A549 (cell line): ENCODE data around the gene UNC93A. TPM values are rescaled to one million over a fixed set of nuclear protein-coding genes. Genes with fewer than 3 reads are reported as not detected.
"Not testable (repeated sequence)": the region's sequence is repeated elsewhere in the genome, so short reads cannot be mapped to it uniquely, and the experiment has no call there.

Experiments used
- ATAC-seq, 2 experiments: fragments of 200-7000 bp in 1 of 2; fragments of >200 bp in 1 of 2; cut with Nextera tagmentation in 1 of 2; cut with Tn5 transposase in 1 of 2; 3 replicates each; pipeline versions ENCODE4 v1.8.0 to v1.9.1; 2018 to 2020; ENCODE audit warnings: mild to moderate bottlenecking in 1 of 2, moderate library complexity in 1 of 2
- CTCF ChIA-PET: fragments of 300-600 bp; sonication (Branson Sonifier 250); formaldehyde crosslinking; extraction: SDS; loops from one replicate; lab custom pipeline; 2021; ENCODE audit warnings: antibody characterized with exemption, inconsistent platforms; lab: Yijun Ruan, JAX
- POLR2A ChIA-PET: fragments of 350-600 bp; formaldehyde crosslinking; extraction: SDS; loops from one replicate; lab custom pipeline; 2021; ENCODE audit warnings: antibody characterized with exemption, inconsistent platforms; lab: Yijun Ruan, JAX
- DNase-seq, 2 experiments: peaks; one replicate each; pipeline versions ENCODE4 v3.0.0 to v3.0.0-alpha.2; 2011 to 2016; ENCODE audit warnings: low read depth in 1 of 2, low spot score in 1 of 2
- FAIRE-seq: peaks from 2 replicates; lab custom pipeline; 2011; peaks lifted over from hg19 to GRCh38; lab: Jason Lieb, UNC
- H3K27ac ChIP-seq, 2 experiments: fragments of >200 bp; sonication (Bioruptor Twin); formaldehyde crosslinking; 3 replicates each; pipeline ENCODE4 v1.5.1; 2016 to 2017
- H3K4me1 ChIP-seq: fragments of >200 bp; sonication (Bioruptor Twin); formaldehyde crosslinking; 3 replicates; pipeline ENCODE4 v1.6.1; 2016
- H3K4me2 ChIP-seq: fragments of >200 bp; sonication (Bioruptor Twin); formaldehyde crosslinking; 3 replicates; pipeline ENCODE4 v1.6.1; 2016
- H3K4me3 ChIP-seq: fragments of >200 bp; sonication (Bioruptor Twin); formaldehyde crosslinking; 3 replicates; pipeline ENCODE4 v1.5.1; 2016
- H3K9me3 ChIP-seq: fragments of >200 bp; sonication (Bioruptor Twin); formaldehyde crosslinking; 3 replicates; pipeline ENCODE4 v1.6.1; 2016
- BCL3 ChIP-seq: fragments of >200 bp; sonication (Bioruptor Twin); formaldehyde crosslinking; IDR thresholded peaks from 3 replicates; pipeline ENCODE4 v1.6.1; 2016
- BHLHE40 ChIP-seq: IDR thresholded peaks from 2 replicates; pipeline ENCODE4 v1.6.1; 2012; ENCODE audit warnings: low read depth, low read length, inconsistent platforms
- CBX2 ChIP-seq: fragments of 200-600 bp; sonication (generic); IDR thresholded peaks from 2 replicates; pipeline ENCODE4 v1.6.1; 2016; ENCODE audit warnings: low read depth, mild to moderate bottlenecking, borderline replicate concordance
- CBX8 ChIP-seq: fragments of 200-600 bp; sonication (generic); IDR thresholded peaks from 2 replicates; pipeline ENCODE4 v1.6.1; 2016
- CHD2 ChIP-seq: fragments of 150-350 bp; IDR thresholded peaks from 2 replicates; pipeline ENCODE4 v1.6.1; 2014; ENCODE audit warnings: low read length; ENCODE audit not compliant: partially characterized antibody
- CHD4 ChIP-seq: fragments of 200-600 bp; sonication (generic); IDR thresholded peaks from 2 replicates; pipeline ENCODE4 v1.6.1; 2016; ENCODE audit warnings: antibody characterized with exemption, mild to moderate bottlenecking, borderline replicate concordance
- EHMT2 ChIP-seq: fragments of 200-600 bp; sonication (generic); IDR thresholded peaks from 2 replicates; pipeline ENCODE4 v1.6.1; 2016; ENCODE audit warnings: antibody characterized with exemption, low read depth, mild to moderate bottlenecking, moderate library complexity
- EP300 ChIP-seq, 2 experiments: fragments of >200 bp; sonication (Bioruptor Twin); formaldehyde crosslinking; IDR thresholded peaks; 2 replicates in 1 of 2; 3 replicates in 1 of 2; pipeline ENCODE4 v1.6.1; 2016 to 2017
- ESRRA ChIP-seq: fragments of 150-350 bp; IDR thresholded peaks from 2 replicates; pipeline ENCODE4 v1.6.1; 2014; ENCODE audit warnings: mild to moderate bottlenecking, low read length, borderline replicate concordance
- FOSB ChIP-seq: fragments of 250-450 bp; sonication (Bioruptor Pico); IDR thresholded peaks from 2 replicates; pipeline ENCODE4 v1.5.0; 2020; ENCODE audit warnings: mild to moderate bottlenecking, moderate library complexity
- FOSL2 ChIP-seq, 2 experiments: fragments of 450-650 bp in 1 of 2; fragments of >200 bp in 1 of 2; sonication (Bioruptor Twin) in 1 of 2; formaldehyde crosslinking; IDR thresholded peaks; 2 replicates each; pipeline versions ENCODE4 v1.5.0 to v1.6.1; 2016 to 2020; ENCODE audit warnings: mild to moderate bottlenecking in 1 of 2, moderate library complexity in 1 of 2
- FOXS1 ChIP-seq: fragments of 250-450 bp; sonication (Bioruptor Pico); IDR thresholded peaks from 2 replicates; pipeline ENCODE4 v1.5.0; 2020; ENCODE audit warnings: mild to moderate bottlenecking, moderate library complexity
- HOXB13 ChIP-seq: fragments of 250-450 bp; sonication (Bioruptor Pico); IDR thresholded peaks from 2 replicates; pipeline ENCODE4 v1.5.0; 2020; ENCODE audit warnings: low read depth, mild to moderate bottlenecking, moderate library complexity
- KDM1A ChIP-seq: fragments of 200-600 bp; sonication (generic); IDR thresholded peaks from 2 replicates; pipeline ENCODE4 v1.6.1; 2016; ENCODE audit warnings: low read depth, mild to moderate bottlenecking
- KDM5A ChIP-seq: fragments of 200-600 bp; sonication (generic); IDR thresholded peaks from 2 replicates; pipeline ENCODE4 v1.6.1; 2016; ENCODE audit warnings: antibody characterized with exemption, mild to moderate bottlenecking
- MAZ ChIP-seq: fragments of 150-350 bp; IDR thresholded peaks from 2 replicates; pipeline ENCODE4 v1.6.1; 2014; ENCODE audit warnings: antibody characterized with exemption, low read depth, low read length, borderline replicate concordance
- PHF8 ChIP-seq: fragments of 200-600 bp; sonication (generic); IDR thresholded peaks from 2 replicates; pipeline ENCODE4 v1.6.1; 2016; ENCODE audit warnings: low read depth, mild to moderate bottlenecking, antibody characterized with exemption, moderate library complexity, borderline replicate concordance
- POLR2A ChIP-seq: IDR thresholded peaks from 2 replicates; pipeline ENCODE4 v1.6.1; 2012; ENCODE audit warnings: mild to moderate bottlenecking, low read length
- RCOR1 ChIP-seq: fragments of 150-350 bp; IDR thresholded peaks from 2 replicates; pipeline ENCODE4 v1.6.1; 2014; ENCODE audit warnings: antibody characterized with exemption, low read length, low read depth
- REST ChIP-seq: fragments of 200-600 bp; sonication (generic); IDR thresholded peaks from 2 replicates; pipeline ENCODE4 v1.6.1; 2016; ENCODE audit warnings: antibody characterized with exemption, mild to moderate bottlenecking, moderate library complexity
- RFX5 ChIP-seq: fragments of 450-650 bp; IDR thresholded peaks from 2 replicates; pipeline ENCODE4 v1.7.1; 2014; ENCODE audit warnings: antibody characterized with exemption, mild to moderate bottlenecking, moderate library complexity
- SMC3 ChIP-seq: fragments of >200 bp; sonication (Bioruptor Twin); formaldehyde crosslinking; IDR thresholded peaks from 3 replicates; pipeline ENCODE4 v1.6.1; 2018; ENCODE audit warnings: inconsistent platforms
- ZFP36 ChIP-seq: fragments of 450-650 bp; IDR thresholded peaks from 2 replicates; pipeline ENCODE4 v1.6.1; 2014; ENCODE audit warnings: borderline replicate concordance; ENCODE audit not compliant: partially characterized antibody
- ZNF302 ChIP-seq: fragments of 250-450 bp; sonication (Bioruptor Pico); IDR thresholded peaks from 2 replicates; pipeline ENCODE4 v1.9.0; 2021; ENCODE audit warnings: inconsistent platforms, mild to moderate bottlenecking, moderate library complexity
- WGBS: methylation state at CpG from one replicate; pipeline ENCODE4 v1.1.6; 2017; ENCODE audit errors: missing lambda C conversion rate; 5-methylcytosine and 5-hydroxymethylcytosine counted together
- polyA plus RNA-seq, 4 experiments: library from polyadenylated mRNA; depleted of rRNA in 3 of 4; stranded (reverse); fragments of >200 nt; fragmentation: RNase III in 1 of 4; extraction: RNeasy Plus Mini Kit Qiagen cat#74134 plus additional on column Dnase treatment in 1 of 4; gene quantifications; 2 replicates in 3 of 4; 3 replicates in 1 of 4; pipeline ENCODE4 v1.2.3, GENCODE V29; 2011 to 2017
- TF ChIP-seq, protein P1 (sequence below): fragments of 250-450 bp; sonication (Bioruptor Pico); IDR thresholded peaks from 2 replicates; pipeline ENCODE4 v1.5.0; 2021; ENCODE audit warnings: mild to moderate bottlenecking, moderate library complexity, borderline replicate concordance
- TF ChIP-seq, protein P2 (sequence below): fragments of >200 bp; sonication (Bioruptor Twin); formaldehyde crosslinking; IDR thresholded peaks from 3 replicates; pipeline ENCODE4 v1.5.1; 2016

Gene UNC93A
- polyA plus RNA-seq, 2 of the 4 experiments (the other 2 are of a cell fraction) = not detected

- Histone ChIP-seq H3K4me2 (peak overlapping the region; percentile 92), H3K27ac (no peak overlapping the region), H3K4me3 (peak overlapping the region; percentile 51), H3K9me3 (no peaks in the 10 kb centered on the region), H3K4me1 (no peaks in the 10 kb centered on the region)
- no peak for DNase-seq
- POLR2A ChIA-PET = no interaction called here
- CTCF ChIA-PET = interaction anchor here (0.7 to 2.6 kb wide), 18 partner anchors 10 to 577 kb away, joined by 3 to 35 read pairs (median 4); partner anchors contain the start of gene UNC93A
- TF ChIP-seq POLR2A = no peak
- no peak for TF ChIP-seq REST
- TF ChIP-seq KDM1A = no peak
- TF ChIP-seq CBX8 = no peak
- TF ChIP-seq CHD4 = no peak
- TF ChIP-seq FOXS1 (CRISPR knock-in tag) = no peak
- TF ChIP-seq SMC3 = no peak
- TF ChIP-seq EHMT2 = no peak
- no peak for TF ChIP-seq CHD2
- no peak for TF ChIP-seq RCOR1
- no peak for TF ChIP-seq EP300 (IDR thresholded peaks at IDR 0.05)
- TF ChIP-seq, protein P1, sequence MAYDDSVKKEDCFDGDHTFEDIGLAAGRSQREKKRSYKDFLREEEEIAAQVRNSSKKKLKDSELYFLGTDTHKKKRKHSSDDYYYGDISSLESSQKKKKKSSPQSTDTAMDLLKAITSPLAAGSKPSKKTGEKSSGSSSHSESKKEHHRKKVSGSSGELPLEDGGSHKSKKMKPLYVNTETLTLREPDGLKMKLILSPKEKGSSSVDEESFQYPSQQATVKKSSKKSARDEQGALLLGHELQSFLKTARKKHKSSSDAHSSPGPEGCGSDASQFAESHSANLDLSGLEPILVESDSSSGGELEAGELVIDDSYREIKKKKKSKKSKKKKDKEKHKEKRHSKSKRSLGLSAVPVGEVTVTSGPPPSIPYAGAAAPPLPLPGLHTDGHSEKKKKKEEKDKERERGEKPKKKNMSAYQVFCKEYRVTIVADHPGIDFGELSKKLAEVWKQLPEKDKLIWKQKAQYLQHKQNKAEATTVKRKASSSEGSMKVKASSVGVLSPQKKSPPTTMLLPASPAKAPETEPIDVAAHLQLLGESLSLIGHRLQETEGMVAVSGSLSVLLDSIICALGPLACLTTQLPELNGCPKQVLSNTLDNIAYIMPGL (CRISPR knock-in tag) = no peak
- no peak for TF ChIP-seq ESRRA
- no peak for TF ChIP-seq FOSB (CRISPR knock-in tag)
- no peak for FAIRE-seq
- WGBS = 40% methylated on average over 13 of the region's 13 CpGs
- ATAC-seq = no peak
These were observed 60.7 kb downstream of the UNC93A start for GRCh38 chr6:167351656-167352345.

DNA sequence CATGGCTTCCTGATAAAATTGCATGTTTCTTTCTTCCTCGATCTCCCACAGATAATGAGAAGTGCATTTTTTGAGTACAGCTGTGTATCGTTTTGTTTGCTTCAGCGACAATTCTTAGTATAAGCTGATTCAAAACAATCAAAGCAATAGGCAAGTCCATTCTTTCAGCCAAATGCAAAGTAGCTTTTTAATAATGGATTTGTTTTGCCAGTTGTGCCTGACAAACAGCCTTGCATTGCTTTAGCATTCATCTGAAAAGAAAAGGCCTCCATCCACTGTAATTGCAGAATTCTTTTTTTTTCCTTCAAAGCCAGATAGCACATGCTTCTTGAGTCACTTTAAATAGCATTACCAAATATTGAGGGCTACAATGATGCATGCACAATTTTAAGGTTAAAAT, 65.8 kb downstream of the UNC93A start:
- Histone ChIP-seq H3K27ac (no peak overlapping the region), H3K4me2 (no peak overlapping the region), H3K4me1 (no peaks in the 10 kb centered on the region), H3K9me3 (no peaks in the 10 kb centered on the region), H3K4me3 (no peak overlapping the region)
- no peak for TF ChIP-seq ESRRA
- TF ChIP-seq MAZ = no peak
- TF ChIP-seq PHF8 = no peak
- no peak for TF ChIP-seq KDM5A
- no peak for TF ChIP-seq BCL3
- TF ChIP-seq EHMT2 = no peak
- TF ChIP-seq BHLHE40 = no peak
- TF ChIP-seq CHD4 = no peak
- TF ChIP-seq, protein P2, sequence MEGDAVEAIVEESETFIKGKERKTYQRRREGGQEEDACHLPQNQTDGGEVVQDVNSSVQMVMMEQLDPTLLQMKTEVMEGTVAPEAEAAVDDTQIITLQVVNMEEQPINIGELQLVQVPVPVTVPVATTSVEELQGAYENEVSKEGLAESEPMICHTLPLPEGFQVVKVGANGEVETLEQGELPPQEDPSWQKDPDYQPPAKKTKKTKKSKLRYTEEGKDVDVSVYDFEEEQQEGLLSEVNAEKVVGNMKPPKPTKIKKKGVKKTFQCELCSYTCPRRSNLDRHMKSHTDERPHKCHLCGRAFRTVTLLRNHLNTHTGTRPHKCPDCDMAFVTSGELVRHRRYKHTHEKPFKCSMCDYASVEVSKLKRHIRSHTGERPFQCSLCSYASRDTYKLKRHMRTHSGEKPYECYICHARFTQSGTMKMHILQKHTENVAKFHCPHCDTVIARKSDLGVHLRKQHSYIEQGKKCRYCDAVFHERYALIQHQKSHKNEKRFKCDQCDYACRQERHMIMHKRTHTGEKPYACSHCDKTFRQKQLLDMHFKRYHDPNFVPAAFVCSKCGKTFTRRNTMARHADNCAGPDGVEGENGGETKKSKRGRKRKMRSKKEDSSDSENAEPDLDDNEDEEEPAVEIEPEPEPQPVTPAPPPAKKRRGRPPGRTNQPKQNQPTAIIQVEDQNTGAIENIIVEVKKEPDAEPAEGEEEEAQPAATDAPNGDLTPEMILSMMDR = no peak
- TF ChIP-seq KDM1A = no peak
- no peak for TF ChIP-seq HOXB13 (CRISPR knock-in tag)
- TF ChIP-seq CBX2 = no peak
- TF ChIP-seq RFX5 = no peak
- TF ChIP-seq ZNF302 (CRISPR knock-in tag) = no peak
- no peak for TF ChIP-seq ZFP36
- no peak for TF ChIP-seq FOSL2 (IDR thresholded peaks at IDR 0.05)
- no peak for TF ChIP-seq FOSL2 (CRISPR knock-in tag; IDR thresholded peaks at IDR 0.05)
- no peak for TF ChIP-seq EP300 (IDR thresholded peaks at IDR 0.05)
- ChIA-PET POLR2A (no interaction called here), CTCF (interaction anchor here (1.8 kb wide), 1 partner anchor 66 kb away, joined by 4 read pairs; the partner anchor contains the start of gene UNC93A)
- DNase-seq = no peak
- no peak for FAIRE-seq
- WGBS = 80% methylated on average over 3 of the region's 3 CpGs
- ATAC-seq = no peak

DNA sequence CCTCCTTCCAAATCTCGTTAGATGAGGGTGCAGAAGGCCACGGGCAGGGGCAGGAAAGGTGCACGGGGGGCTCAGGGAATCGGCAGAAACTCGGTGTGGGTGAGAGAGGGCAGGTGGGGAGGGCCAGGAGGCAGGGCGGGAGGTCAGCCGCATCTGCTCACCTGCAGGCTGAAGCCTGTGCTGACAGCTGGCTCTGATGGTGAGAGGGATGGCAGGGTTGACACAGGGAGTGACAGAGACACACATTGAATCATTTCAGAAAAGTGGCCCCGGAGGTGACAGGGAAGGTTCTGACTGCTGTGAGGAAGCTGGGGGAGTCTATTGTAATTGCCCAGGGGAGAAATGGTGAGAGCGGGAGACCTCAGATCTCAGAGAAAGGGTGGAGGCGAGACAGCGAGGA, 67.3 kb downstream of the UNC93A start:
- DNase-seq, POLR2A ChIA-PET, H3K9me3 ChIP-seq, H3K4me2 ChIP-seq, H3K27ac ChIP-seq, CTCF ChIA-PET, FAIRE-seq, H3K4me1 ChIP-seq, ATAC-seq, H3K4me3 ChIP-seq: not testable (repeated sequence)
- WGBS = 82% methylated on average over 3 of the region's 11 CpGs
